Sciatic nerve (tissue), 2 donors: ENCODE data around the gene ATP2B2. TPM values are rescaled to one million over a fixed set of nuclear protein-coding genes. Genes with fewer than 3 reads are reported as not detected.

Experiments
- ATAC-seq: fragments of 200-7000 bp; cut with Tn5 transposase; one replicate; pipeline ENCODE4 v1.9.1; 2020; ENCODE audit warnings: mild to moderate bottlenecking, moderate library complexity
- DNase-seq: peaks from one replicate; pipeline ENCODE4 v3.0.0-alpha.2; 2020; ENCODE audit warnings: low spot score
- intact Hi-C: fragments of 100-400 bp; cut with DNase I; formaldehyde crosslinking; loops from one replicate; pipeline ENCODE4 v1.14.2; 2022
- total RNA-seq: library from RNA; stranded (reverse); fragmentation: NEBNext Ultra II Directional; extraction: Animal tissue kit (Norgen Biotek cat#: 25700); gene quantifications from one replicate; pipeline ENCODE4 v1.2.1, GENCODE V29; 2021
- donor health status: DM: no; HTN: no; CAD: no.
- donor health status: DM: no; HTN: no; CAD: no.

Gene ATP2B2
- total RNA-seq, 1 donor from 2014 or later: 1.4 TPM

DNA sequence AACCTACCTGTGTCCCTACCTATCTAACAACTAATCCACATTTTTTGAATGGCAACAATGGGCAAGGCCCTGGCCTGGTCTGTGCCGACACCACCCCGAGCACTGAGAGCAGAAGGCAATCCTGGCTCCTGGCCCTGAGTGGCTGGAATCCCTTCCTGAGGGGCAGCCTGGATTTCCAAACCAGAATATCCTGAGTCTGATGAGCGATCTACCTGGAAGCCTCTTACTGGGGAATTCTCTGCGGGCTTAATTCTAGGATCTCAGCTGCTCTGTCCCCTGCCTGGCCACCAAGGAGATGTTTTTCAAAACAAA lies 22.1 kb downstream of the ATP2B2 start:
- no peak for DNase-seq
- no peak for ATAC-seq
- intact Hi-C loops: no loop called here

DNA sequence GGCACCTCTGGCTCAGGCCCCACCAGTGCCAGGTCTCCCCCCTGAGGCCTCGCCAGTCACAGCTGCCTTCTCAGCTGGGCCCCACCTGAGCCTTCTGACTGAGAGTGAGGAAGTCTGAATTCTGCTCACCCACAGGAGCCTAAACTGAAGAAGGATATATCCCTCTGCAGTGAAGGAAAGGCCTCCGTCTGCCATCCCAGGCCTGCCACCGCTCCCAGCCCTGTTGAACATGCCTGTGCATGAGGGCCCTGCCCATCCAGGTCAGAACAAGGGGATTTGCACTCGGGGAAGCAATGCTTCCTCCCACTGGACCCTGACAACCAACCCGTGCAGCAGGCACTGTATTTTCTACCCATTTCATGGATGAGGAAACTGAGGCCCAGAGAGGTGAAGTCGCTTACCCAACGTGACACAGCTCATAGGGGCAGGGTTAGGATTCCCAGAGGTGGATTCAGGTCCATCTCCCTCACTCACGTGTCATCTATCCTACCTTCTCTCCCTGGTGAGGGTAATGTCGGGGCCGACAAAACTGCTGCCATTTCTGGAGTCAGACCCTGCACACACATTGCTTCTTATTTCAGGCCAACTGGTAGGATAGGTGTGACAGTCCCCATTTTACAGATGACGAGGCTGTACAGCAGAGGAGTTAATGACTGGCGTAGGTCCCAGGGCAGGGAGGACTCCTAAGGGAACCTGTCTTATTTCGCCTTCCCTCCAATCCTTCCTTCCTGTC lies 22.6 kb downstream of the ATP2B2 start:
- intact Hi-C loops: no loop called here
- DNase-seq: no peak
- no peak for ATAC-seq

DNA sequence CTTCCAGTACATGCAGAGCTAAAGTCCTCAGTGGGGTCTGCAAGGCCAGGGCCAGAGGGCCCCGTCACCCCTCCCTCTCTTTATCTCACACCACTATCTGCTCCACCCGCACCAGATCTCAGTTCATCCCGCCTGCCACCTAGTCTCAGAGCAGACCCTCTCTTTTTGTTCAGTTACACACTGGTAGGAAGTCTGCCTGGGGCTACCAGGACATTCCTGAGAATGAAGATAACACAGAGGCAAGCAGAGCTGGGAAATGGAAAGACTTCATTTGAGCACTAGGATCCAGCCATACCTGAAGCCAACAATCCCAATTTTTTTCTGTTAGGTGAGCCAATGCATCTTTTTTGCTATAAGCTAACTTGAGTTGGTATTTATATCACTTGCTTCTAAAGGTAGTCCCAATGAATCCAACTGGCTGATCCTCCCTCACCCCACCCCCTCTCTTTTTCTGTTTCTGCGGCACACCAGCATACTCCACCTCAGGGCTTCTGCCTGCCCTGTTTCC lies 24.5 kb downstream of the ATP2B2 start:
- ATAC-seq (no peak), DNase-seq (no peak)
- intact Hi-C loops: no loop called here

DNA sequence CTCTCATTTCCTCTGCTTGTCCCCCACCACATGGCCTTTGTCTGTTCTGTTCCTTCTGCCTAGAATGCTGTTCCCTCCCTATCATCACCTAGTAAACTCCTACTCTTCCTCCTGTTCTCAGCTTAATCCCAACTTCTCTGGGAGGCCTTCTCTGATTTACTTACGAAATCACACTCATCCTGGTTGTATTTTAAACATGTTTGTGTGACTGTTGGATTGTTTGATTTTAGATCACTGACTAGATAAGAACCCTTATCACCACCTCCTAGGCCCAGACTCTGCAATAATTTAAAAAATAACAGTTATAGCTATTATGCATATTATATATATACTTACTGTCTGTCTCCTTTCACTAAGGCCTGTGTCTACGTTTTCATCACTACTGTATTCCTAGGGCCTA lies 26.1 kb downstream of the ATP2B2 start:
- DNase-seq (no peak), ATAC-seq (no peak)
- intact Hi-C loops: no loop called here

DNA sequence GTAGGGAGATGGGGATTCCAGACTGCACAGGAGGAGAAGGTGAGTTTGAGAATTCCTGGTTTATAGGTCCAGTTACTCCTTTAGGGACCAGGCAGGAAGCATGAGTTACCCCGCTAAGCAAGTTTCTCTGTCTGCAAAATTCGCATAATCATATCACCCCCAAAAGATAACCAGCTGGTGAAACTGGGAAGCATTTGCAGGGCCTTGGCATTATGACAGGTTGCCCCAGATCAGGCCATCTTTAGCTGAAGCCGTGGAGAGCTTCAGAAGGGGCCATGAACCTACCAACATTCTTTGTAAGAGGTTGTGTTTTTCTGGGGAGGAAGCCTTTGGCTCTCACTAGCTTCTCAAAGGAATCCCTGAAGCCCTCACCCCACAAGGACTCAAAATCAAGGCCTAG lies 29.4 kb downstream of the ATP2B2 start:
- DNase-seq (no peak), ATAC-seq (no peak)
- intact Hi-C loops: no loop called here

DNA sequence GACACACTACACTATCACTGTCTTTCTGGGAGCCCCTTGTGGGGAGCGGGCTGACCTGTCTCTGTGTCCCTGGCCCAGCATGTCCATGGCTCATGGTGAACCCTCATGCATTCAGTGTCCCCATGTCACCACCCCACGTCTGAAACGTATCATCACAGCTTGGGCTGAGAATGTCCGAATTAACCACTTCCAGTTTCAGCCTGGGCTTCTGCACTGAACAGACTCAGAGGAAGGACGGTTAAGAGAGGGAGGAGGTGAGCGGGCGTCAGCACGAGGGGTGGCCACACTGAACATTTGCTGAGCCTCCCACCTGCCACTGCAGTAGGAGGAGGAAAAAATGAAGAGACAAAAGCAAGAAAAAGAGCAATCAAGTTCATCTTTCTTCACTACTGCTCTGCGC lies 30.5 kb downstream of the ATP2B2 start:
- intact Hi-C loops: no loop called here
- ATAC-seq (no peak), DNase-seq (no peak)

DNA sequence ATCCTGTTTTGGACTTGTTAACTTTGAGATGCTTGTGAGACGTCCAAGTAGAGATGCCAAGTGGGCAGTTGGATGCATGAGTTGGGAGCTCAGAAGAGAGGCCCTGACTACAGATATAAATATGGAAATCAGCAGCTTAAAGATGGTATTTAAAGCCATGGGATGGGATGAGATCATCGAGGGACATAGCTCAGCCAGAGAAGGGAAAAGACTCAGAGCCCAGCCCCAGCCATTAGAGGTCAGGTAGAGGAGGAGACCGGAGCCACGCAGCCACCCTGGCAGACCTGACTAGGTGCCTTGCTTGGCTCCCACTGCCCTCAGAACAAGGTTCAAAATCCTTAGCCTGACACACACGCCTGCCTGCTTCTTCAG lies 31.1 kb downstream of the ATP2B2 start:
- no peak for DNase-seq
- intact Hi-C loops: no loop called here
- ATAC-seq: no peak

DNA sequence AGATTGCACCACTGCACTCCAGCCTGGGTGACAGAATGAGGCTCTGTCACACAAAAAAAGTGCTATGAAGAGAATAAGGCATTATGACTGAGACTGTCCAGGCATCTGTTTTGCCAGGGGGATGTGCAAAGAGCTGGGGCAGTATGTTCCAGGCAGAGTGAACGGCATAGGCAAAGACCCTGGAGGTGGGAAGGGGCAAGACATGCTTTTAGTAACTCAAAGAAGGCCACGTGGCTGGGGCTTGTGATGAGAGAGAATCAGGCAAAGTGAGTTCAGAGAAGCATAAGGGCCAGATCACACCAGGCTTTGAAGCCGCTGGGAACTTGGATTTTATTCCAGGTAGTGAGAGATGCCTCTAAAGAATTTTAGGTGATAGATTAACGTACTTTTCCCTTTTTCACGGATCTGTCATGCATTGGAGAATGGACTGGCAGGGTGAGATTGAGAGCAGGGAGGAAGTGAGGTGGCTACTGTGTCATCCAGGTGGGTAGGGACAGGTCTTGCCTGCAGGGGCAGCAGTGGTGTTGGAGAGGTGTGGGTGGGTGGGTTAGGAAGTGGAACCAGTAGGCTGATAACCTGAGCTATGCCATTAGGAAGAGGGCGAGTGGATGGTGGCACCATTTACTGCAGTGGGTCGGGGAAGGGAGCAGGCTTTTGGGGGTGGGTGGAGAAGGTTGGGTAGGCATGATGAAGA lies 31.7 kb downstream of the ATP2B2 start:
- ATAC-seq (no peak), DNase-seq (no peak)
- intact Hi-C loops: no loop called here

DNA sequence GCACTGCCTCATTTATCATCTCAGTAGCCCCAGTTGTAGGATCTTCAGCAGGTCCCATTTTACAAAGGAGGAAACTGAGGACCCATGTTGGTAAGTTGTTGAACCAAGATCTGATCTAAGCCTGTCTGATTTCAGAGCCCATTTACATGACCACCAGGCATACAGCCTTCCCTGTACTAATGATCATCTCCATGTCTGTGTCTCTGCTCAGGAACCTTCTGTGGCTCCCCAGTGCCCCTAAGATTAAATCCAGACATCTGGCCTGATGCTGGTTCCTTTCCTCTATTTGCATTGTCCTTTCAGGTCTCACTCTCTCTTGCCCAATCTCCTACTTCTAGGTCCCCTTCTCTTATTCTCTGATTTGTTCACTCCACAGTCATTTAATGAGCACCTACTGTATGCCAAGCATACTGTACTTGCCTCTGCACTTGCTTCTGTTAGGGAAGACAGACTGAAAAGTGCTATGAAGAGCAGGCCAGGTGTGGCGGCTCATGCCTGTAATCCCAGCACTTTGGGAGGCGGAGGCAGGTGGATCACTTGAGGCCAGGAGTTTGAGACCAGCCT lies 32.4 kb downstream of the ATP2B2 start:
- intact Hi-C loops: no loop called here
- DNase-seq (no peak), ATAC-seq (no peak)

DNA sequence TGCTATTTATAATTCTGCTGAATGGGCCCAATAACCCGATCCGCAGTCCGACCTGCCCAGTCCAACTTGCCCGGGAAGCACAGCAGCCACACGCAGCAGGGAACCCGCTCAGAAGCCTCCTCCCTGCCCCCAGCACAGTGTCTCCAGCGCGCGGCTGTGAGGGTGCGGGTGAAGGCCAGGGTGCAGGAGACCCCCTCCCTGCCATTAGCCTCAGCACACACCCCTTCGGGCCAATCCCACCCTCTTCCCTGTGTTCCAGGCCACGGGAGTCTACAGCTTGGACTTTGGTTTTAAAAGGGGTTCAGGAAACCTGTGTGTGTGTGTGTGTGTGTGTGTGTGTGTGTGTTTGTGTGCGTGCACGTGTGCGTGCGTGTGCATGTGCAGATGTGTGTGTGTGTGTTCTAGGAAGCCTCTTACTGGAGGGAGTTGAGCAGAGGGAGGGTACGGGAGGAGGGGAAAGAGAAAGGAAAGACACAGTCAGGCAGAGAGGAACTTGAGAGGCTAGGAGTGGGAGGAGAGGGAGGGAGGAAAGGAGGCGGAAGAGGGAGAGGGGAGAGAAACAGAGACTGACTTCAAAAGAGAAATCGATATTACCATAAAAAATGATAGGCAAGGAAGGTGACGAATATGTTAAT lies 34.2 kb downstream of the ATP2B2 start:
- DNase-seq (no peak), ATAC-seq (no peak)
- intact Hi-C loops: no loop called here

DNA sequence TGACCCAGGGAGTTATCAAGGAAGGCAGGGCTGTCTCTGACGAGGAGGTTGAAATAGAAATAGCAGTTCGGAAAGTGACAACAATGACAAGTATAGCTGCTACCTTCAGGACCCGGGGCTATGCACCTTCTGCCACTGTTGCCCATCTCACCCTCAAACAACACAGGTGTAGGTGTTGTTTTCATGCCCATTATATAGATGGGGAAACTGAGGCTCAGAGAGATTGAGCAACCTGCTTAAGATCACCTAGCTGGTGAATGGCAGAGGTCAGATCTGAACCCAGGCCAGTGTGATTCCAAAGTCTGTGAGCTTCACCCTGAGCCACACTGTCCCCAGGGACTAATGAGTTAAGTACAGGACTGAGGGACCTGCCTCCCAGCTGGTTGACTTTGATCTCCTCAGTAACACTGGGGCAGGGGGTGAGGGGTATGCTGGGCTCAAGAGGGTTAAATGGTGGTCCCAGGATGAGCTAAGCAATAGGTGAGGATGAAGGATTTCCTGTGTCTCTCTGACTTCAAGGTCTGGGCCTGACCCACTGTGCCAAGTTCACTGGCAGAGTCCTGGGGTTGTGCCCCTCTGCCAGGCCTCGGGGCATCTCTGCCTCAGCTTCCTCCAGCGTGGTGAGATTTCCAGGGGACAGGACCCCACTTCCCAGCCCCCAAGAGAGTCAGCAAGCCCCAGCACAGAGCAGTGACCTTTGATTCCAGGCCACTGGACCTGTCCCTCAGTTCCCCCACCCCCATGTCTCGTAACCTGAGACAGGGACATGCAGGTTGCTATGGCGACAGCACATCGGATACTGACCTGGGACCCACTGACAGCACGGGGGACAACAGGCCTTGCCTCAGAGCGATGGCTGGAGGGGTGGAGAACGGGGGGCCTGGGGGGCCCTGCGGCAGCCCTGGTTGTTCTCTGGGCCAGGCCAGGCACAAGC lies 35.0 kb downstream of the ATP2B2 start:
- ATAC-seq (no peak), DNase-seq (no peak)
- intact Hi-C loops: no loop called here

DNA sequence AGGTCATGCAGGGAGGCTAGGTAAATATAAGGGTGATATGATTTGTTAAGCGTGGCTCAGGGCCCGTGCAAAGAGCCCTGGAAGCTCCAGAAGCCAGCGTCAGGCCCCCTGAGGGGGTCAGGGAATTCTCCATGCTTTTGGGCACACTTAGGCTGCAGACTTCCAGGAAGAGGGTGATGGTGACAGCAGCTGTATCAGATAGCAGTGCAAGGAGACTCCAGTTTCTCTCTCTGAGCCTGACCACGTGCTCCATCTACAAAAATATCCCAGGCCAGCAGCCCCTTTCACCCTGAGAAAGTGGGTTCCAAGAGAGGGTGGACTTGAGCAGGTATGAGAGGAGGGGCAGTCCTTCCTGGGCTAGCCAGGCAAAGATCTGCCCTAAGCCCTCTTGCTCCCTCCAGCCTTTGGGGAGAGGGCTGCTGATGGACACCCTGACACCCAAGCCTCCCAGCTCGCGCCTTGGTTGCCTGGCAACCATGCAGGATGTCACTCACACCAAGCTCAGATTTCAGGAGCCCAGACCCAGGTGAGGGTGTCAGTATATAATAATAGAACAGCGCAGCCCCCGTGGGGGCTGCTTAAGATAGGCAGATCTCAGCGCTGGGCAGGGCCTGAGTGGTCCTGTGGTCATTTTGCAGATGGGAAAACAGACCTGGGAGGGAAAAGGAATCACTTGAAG lies 35.8 kb downstream of the ATP2B2 start:
- ATAC-seq: no peak
- intact Hi-C loops: no loop called here

DNA sequence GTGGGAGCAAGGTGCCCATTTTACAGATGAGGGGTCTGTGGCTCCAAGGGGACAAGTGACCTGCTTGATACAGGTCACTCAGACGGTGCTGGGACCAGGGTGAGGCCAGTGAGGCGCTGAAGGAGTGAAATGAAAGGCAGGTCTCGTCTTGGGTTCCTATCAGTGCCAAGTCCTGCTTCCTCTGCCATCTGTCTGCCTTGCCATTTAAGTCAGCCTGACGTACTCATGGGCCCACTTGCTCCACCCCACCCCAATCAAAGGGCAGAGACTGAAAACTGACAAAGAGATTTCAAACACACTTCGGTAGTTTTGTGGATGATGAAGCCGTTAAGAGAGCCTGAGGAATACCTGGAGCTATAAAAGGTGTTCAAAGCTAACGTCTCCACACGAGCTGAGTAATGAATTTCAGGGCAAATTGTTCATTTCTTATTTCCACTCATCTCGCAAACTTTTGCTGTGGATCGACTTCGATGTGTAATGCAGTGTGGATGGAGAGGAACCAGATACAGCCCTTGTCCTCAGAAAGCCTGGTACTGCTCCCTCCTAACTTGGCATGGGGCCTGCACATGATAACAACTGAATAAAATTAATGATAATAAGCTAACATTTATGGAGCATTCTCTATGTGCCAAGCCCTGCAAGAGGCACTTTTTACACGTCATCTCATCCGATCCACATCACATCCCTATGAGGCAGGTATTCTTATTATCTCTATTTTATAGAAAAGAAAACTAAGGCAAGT lies 36.6 kb downstream of the ATP2B2 start:
- intact Hi-C loops: no loop called here
- no peak for DNase-seq
- ATAC-seq: no peak

More for the DNA sequence above, 35.8 kb downstream of the ATP2B2 start:
- no peak for DNase-seq

DNA sequence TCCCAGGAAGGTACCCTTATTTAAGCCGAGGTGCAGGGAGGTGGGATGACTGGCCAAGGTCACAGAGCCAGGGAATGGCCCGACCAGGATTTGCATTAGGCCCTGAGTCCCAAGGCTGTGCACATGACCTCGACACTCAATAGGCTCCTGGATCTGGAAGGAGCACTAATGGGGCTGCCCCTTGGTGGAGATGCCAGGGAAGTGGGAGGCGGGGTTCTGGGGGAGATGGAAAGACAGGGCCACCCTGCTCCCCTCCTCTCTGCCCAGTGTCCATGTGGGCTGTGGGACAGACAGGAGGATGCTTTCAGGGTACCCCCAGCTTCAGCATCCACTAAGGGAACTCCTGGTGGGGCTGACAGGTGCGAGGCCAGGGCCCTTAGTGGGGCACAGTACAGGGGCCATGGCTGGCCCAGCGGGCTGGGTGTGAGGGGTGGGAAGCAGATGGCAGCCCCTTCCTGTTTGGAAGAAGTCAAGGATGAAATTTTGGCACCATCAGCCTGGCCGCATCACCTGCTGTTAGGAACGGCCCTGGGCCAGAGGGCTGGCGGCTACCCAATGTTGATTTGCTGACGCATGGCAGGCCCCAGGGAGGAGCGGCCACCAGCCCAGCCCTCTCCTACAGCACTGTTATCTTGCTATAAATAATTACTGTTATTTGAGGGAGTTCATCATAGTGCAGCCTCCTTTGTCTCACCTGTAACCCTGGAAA lies 37.3 kb downstream of the ATP2B2 start:
- intact Hi-C loops: no loop called here
- DNase-seq (no peak), ATAC-seq (no peak)

DNA sequence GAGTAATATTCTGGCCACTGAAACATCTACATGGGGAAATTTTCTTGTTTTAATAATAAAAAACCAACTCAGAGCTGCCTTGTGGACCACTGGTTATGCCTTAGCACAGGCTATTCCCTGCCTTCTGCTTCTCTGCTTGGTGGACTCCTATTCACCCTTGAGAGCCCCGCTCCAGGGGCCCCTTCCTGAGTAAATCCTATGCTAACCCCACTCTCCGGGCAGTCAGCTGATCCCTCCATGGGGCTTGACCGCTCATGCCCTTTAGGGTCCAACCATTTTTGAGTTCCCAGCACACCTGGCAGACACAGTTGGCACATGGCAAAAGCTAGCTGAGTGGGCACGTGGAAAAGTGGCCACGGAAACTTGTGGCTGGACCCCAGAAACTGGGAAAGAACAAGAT lies 38.2 kb downstream of the ATP2B2 start:
- no peak for ATAC-seq
- no peak for DNase-seq
- intact Hi-C loops: no loop called here

DNA sequence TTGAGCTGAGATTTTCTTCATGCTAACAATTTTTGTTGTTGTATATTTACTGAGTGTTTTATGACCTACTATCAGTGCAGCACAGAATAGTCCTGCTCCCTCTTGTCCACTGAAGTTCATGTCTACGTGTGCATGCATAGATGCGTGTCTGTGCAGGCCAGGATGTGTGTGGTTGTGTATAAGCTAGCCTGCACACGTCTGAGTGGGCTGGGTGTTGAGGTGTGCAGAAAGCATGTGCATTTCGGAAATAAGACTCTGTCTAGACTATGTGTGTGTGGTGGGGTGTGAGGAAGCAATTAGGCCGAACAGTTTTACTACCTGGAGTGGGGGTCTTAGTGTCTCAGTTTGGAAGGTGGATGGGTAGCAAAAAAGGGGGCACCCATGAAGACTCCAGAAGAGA lies 39.2 kb downstream of the ATP2B2 start:
- DNase-seq (no peak), ATAC-seq (no peak)
- intact Hi-C loops: no loop called here

DNA sequence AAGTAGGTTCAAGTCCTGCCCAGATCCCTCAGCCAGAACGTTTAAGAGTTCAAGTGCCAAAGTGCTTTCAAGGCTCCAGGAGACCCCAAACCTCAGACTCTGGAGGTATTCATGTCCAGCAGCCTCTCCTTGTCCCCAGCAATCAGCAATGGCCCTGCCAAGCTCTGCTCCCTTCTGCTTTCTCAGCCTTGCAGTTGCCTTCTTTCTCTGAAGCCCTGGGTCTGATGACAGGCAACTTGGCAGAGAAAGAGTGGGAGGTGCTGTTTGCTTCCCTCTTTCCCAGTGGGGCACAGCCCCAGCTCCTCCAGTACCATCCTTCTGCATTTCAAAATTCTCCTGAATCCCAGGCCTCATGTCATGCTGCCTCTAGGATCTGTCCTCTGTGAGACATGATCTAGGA lies 40.2 kb downstream of the ATP2B2 start:
- ATAC-seq (no peak), DNase-seq (no peak)
- intact Hi-C loops: no loop called here
